ENCODE results near the gene CLIP2.
A peak's percentile ranks its signal among the peaks of the same experiment; 100 is the strongest.
"Not testable (repeated sequence)": the region's sequence is repeated elsewhere in the genome, so short reads cannot be mapped to it uniquely, and the experiment has no call there.

Gene CLIP2

GRCh38 chr7:74289018-74289658 is at the start of gene CLIP2:
Gene CLIP2, plus strand, starts transcription at chr7:74289407. Its CDS starts 28,140 bp downstream, at chr7:74317547.
- DNase-seq (ENCODE audit: low read depth in 3 of 3): peak; percentile 52 to 76 (median 64)

- DNase-seq (ENCODE audit: low read depth in 3 of 3): no peak
These were observed 48.7 kb upstream of the CLIP2 start for GRCh38 chr7:74240482-74240881.

- no peak for DNase-seq (ENCODE audit: low read depth in 3 of 3)
These were observed 47.1 kb upstream of the CLIP2 start for GRCh38 chr7:74242122-74242443.

GRCh38 chr7:74246497-74246896 is 42.7 kb upstream of the CLIP2 start:
- no peak for DNase-seq (ENCODE audit: low read depth in 3 of 3)

- no peak for DNase-seq (ENCODE audit: low read depth in 3 of 3)
These were observed 41.1 kb upstream of the CLIP2 start for GRCh38 chr7:74248156-74248555.

GRCh38 chr7:74249058-74249457 is 40.1 kb upstream of the CLIP2 start:
- not testable (repeated sequence) for DNase-seq (ENCODE audit: low read depth in 3 of 3)

- DNase-seq (ENCODE audit: low read depth in 3 of 3): no peak
These were observed 36.3 kb upstream of the CLIP2 start for GRCh38 chr7:74252893-74253292.

- DNase-seq (ENCODE audit: low read depth in 3 of 3): no peak
These were observed 35.9 kb upstream of the CLIP2 start for GRCh38 chr7:74253331-74253730.

GRCh38 chr7:74253835-74254128 is 35.4 kb upstream of the CLIP2 start:
- DNase-seq (ENCODE audit: low read depth in 3 of 3): no peak

GRCh38 chr7:74254129-74254857 is 34.9 kb upstream of the CLIP2 start, which contains the start of gene RFC2:
Gene RFC2, minus strand, starts transcription at chr7:74254399. Its CDS starts 16 bp downstream, at chr7:74254383.
- DNase-seq (ENCODE audit: low read depth in 3 of 3): peak; percentile 95 to 97 (median 97)

- DNase-seq (ENCODE audit: low read depth in 3 of 3): no peak
These were observed 34.3 kb upstream of the CLIP2 start for GRCh38 chr7:74254858-74255379.

GRCh38 chr7:74255461-74255860 is 33.7 kb upstream of the CLIP2 start:
- not testable (repeated sequence) for DNase-seq (ENCODE audit: low read depth in 3 of 3)

- DNase-seq (ENCODE audit: low read depth in 3 of 3): no peak
These were observed 32.5 kb upstream of the CLIP2 start for GRCh38 chr7:74256491-74257408.

- DNase-seq (ENCODE audit: low read depth in 3 of 3): no peak
These were observed 30.6 kb upstream of the CLIP2 start for GRCh38 chr7:74258639-74259038.

GRCh38 chr7:74262639-74263398 is 26.4 kb upstream of the CLIP2 start:
- no peak for DNase-seq (ENCODE audit: low read depth in 3 of 3)

GRCh38 chr7:74263399-74264120 is 25.6 kb upstream of the CLIP2 start:
- DNase-seq (ENCODE audit: low read depth in 3 of 3): no peak

GRCh38 chr7:74266191-74266963 is 22.8 kb upstream of the CLIP2 start:
- no peak for DNase-seq (ENCODE audit: low read depth in 3 of 3)

- no peak for DNase-seq (ENCODE audit: low read depth in 3 of 3)
These were observed 21.2 kb upstream of the CLIP2 start for GRCh38 chr7:74267756-74268565.

- DNase-seq (ENCODE audit: low read depth in 3 of 3): peak in 2 of 3 donors; percentile 21 to 40
These were observed 19.4 kb upstream of the CLIP2 start for GRCh38 chr7:74269757-74270277.

All from stimulated activated CD4-positive, alpha-beta T cell treated with anti-CD3 and anti-CD28 coated beads, TNF-alpha, amount 100 ng/mL, for 48 hours (primary cell).